Loucy (cell line): ENCODE data around the gene SLC4A3.

ENCODE experiments used
- H2AFZ ChIP-seq: fragments of 200-600 bp; sonication (generic); 2 replicates; pipeline ENCODE4 v1.6.0; 2016; ENCODE audit warnings: antibody characterized with exemption, mild to moderate bottlenecking, low read length, moderate library complexity
- H3F3A ChIP-seq: fragments of 200-600 bp; 2 replicates; pipeline ENCODE4 v1.6.0; 2016; ENCODE audit warnings: antibody characterized with exemption, low read depth, mild to moderate bottlenecking
- H3K27me3 ChIP-seq: fragments of 200-600 bp; sonication (generic); 2 replicates; pipeline ENCODE4 v1.6.1; 2014; ENCODE audit warnings: low read length, mild to moderate bottlenecking; ENCODE audit not compliant: insufficient read depth, poor library complexity, severe bottlenecking
- H3K36me3 ChIP-seq: fragments of 200-600 bp; sonication (generic); 2 replicates; pipeline ENCODE4 v1.6.1; 2016; ENCODE audit warnings: low read length; ENCODE audit not compliant: insufficient read depth
- H3K4me1 ChIP-seq: fragments of 200-600 bp; sonication (generic); 2 replicates; pipeline ENCODE4 v1.5.1; 2014; ENCODE audit warnings: low read length, mild to moderate bottlenecking; ENCODE audit not compliant: insufficient read depth, poor library complexity, severe bottlenecking
- H3K4me2 ChIP-seq: fragments of 200-600 bp; sonication (generic); 2 replicates; pipeline ENCODE4 v1.6.0; 2014; ENCODE audit warnings: antibody characterized with exemption, low read length, low read depth, mild to moderate bottlenecking; ENCODE audit not compliant: poor library complexity, severe bottlenecking
- H3K4me3 ChIP-seq: fragments of 200-600 bp; sonication (generic); 2 replicates; pipeline ENCODE4 v1.5.1; 2014; ENCODE audit warnings: low read length, mild to moderate bottlenecking, mixed read lengths; ENCODE audit not compliant: poor library complexity, severe bottlenecking
- H3K79me2 ChIP-seq: fragments of 200-600 bp; sonication (generic); 2 replicates; pipeline ENCODE4 v1.6.1; 2014; ENCODE audit warnings: low read length; ENCODE audit not compliant: insufficient read depth
- H3K9ac ChIP-seq: fragments of 200-600 bp; sonication (generic); 2 replicates; pipeline ENCODE4 v1.6.0; 2014; ENCODE audit warnings: mild to moderate bottlenecking, low read depth, low read length, moderate library complexity; ENCODE audit not compliant: poor library complexity, severe bottlenecking
- H3K9me2 ChIP-seq: fragments of 200-600 bp; sonication (generic); replicated peaks from 2 replicates; pipeline ENCODE4 v1.6.1; 2016; ENCODE audit warnings: low read depth, low read length, mixed read lengths
- H3K9me3 ChIP-seq: fragments of 200-600 bp; sonication (generic); 2 replicates; pipeline ENCODE4 v1.6.1; 2014; ENCODE audit warnings: mild to moderate bottlenecking, antibody characterized with exemption, low read length, low read depth; ENCODE audit not compliant: insufficient read depth
- H4K20me1 ChIP-seq: fragments of 200-600 bp; sonication (generic); 2 replicates; pipeline ENCODE4 v1.6.0; 2014; ENCODE audit warnings: antibody characterized with exemption, low read length, mild to moderate bottlenecking; ENCODE audit not compliant: insufficient read depth, poor library complexity, severe bottlenecking
- CTCF ChIP-seq: fragments of 200-600 bp; sonication (generic); conservative IDR thresholded peaks from 2 replicates; pipeline ENCODE4 v1.5.1; 2014; ENCODE audit warnings: mild to moderate bottlenecking, antibody characterized with exemption, low read length
- EZH2phosphoT487 ChIP-seq: fragments of 200-600 bp; IDR thresholded peaks from 2 replicates; pipeline ENCODE4 v1.6.1; 2018; ENCODE audit warnings: antibody characterized with exemption, mild to moderate bottlenecking, moderate library complexity, borderline replicate concordance

Gene SLC4A3

GRCh38 chr2:219609149-219609750 is 18.2 kb upstream of the SLC4A3 start:
- Histone ChIP-seq H3F3A (no peaks in the 10 kb centered on the region), H3K4me1 (no peaks in the 10 kb centered on the region), H3K9ac (no peak overlapping the region), H3K27me3 (no peaks in the 10 kb centered on the region), H3K4me3 (no peak overlapping the region), H3K4me2 (no peak overlapping the region), H2AFZ (no peak overlapping the region), H3K9me2 (no peaks in the 10 kb centered on the region), H3K36me3 (peaks cover 8% of the 10 kb centered on the region; the same call in 1 of the 2 replicates), H4K20me1 (no peaks in the 10 kb centered on the region), H3K9me3 (no peaks in the 10 kb centered on the region), H3K79me2 (no peaks in the 10 kb centered on the region)
- TF ChIP-seq EZH2phosphoT487 (no peak), CTCF (no peak)

DNA sequence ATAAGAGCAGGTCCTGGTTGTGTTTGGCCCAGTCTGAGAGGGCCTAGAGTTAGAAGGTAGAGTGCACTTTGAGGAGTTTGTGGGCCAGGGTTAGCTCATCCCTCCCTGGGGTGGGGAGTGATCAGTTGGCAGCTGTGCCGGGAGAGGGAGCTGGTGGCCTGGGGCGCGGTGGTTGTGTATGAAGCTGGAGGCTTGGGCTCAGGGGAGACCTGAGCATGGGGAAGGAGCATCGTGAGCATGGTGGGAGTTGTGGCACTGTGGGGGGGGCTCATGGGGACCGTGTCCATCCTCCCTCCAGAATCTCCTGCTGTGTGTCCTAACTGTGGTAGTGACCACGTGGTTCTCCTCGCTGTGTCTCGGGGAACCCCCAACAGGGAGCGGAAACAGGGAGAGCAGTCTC is 16.1 kb upstream of the SLC4A3 start:
- H3K9me2 ChIP-seq, result no peaks in the 10 kb centered on the region
- no peaks in the 10 kb centered on the region for H3K27me3 ChIP-seq
- H4K20me1 ChIP-seq, result no peaks in the 10 kb centered on the region
- H3K4me1 ChIP-seq, result no peaks in the 10 kb centered on the region
- H3K4me3 ChIP-seq, result no peak overlapping the region
- peaks cover 11% of the 10 kb centered on the region; the same call in 1 of the 2 replicates for H3K36me3 ChIP-seq
- H3F3A ChIP-seq, result no peaks in the 10 kb centered on the region
- H3K79me2 ChIP-seq, result no peaks in the 10 kb centered on the region
- H2AFZ ChIP-seq, result no peak overlapping the region
- no peak overlapping the region for H3K4me2 ChIP-seq
- H3K9me3 ChIP-seq, result no peaks in the 10 kb centered on the region
- no peak for TF ChIP-seq CTCF
- TF ChIP-seq EZH2phosphoT487, result no peak
- H3K9ac ChIP-seq, result no peak overlapping the region

- H2AFZ ChIP-seq, result no peak overlapping the region
- H3K9ac ChIP-seq, result no peak overlapping the region
- TF ChIP-seq EZH2phosphoT487, result no peak
- no peak for TF ChIP-seq CTCF
- no peaks in the 10 kb centered on the region for H3K4me1 ChIP-seq
- no peaks in the 10 kb centered on the region for H3K27me3 ChIP-seq
- no peaks in the 10 kb centered on the region for H4K20me1 ChIP-seq
- H3F3A ChIP-seq, result no peaks in the 10 kb centered on the region
- H3K79me2 ChIP-seq, result no peaks in the 10 kb centered on the region
- no peaks in the 10 kb centered on the region for H3K9me2 ChIP-seq
- no peak overlapping the region for H3K4me3 ChIP-seq
- no peak overlapping the region for H3K4me2 ChIP-seq
- H3K36me3 ChIP-seq, result peaks cover 7% of the 10 kb centered on the region; the same call in 1 of the 2 replicates
- no peaks in the 10 kb centered on the region for H3K9me3 ChIP-seq
These were observed 15.4 kb upstream of the SLC4A3 start for GRCh38 chr2:219611866-219612576.
